HG03571 (cell line): ENCODE data around the gene SMOC1.

ENCODE experiments used
- ATAC-seq: cut with Tn5 transposase; IDR thresholded peaks from one replicate; pipeline ENCODE4 v1.9.1; 2021; ENCODE audit not compliant: unreplicated experiment

The SMOC1 gene

GRCh38 chr14:70077005-70077404, 197.8 kb downstream of the SMOC1 start:
- no peak for ATAC-seq

DNA sequence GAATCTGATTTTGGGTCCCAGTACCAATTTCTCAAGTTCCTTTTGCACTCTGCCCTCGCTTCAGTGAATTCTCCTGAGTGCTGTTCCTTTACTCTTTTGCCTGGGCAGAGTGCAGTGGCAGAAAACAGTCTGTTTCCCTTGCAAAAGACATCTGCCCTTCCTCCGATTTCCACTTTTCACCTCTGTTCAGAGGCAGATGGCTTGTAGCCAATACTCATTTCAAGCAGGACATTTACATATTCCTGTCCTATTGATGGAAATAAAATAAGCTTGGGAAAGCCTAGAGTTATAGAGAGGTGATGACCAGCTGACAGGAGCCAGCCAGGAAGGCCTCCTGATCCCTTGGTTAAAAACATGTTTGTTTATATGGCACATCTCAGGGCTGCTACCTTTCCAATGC, 198.5 kb downstream of the SMOC1 start:
- no peak for ATAC-seq

- no peak for ATAC-seq
Observed at GRCh38 chr14:70078329-70078728, 199.1 kb downstream of the SMOC1 start.

GRCh38 chr14:70080076-70080475, 200.9 kb downstream of the SMOC1 start:
- no peak for ATAC-seq
